GM12891 (cell line): ENCODE results near the gene TMEM219.

Experiments
- PAX5 ChIP-seq: IDR thresholded peaks from 2 replicates; pipeline ENCODE4 v1.6.1; 2011; ENCODE audit warnings: low read length, moderate library complexity, mild to moderate bottlenecking; ENCODE audit not compliant: insufficient read depth, severe bottlenecking
- POLR2A ChIP-seq: IDR thresholded peaks from 2 replicates; pipeline ENCODE4 v1.6.1; 2011; ENCODE audit warnings: low read depth, low read length, control low read depth
- POLR2AphosphoS5 ChIP-seq: IDR thresholded peaks from 2 replicates; pipeline ENCODE4 v1.6.1; 2011; ENCODE audit warnings: low read depth, low read length, control low read depth
- POU2F2 ChIP-seq: IDR thresholded peaks from 2 replicates; pipeline ENCODE4 v1.6.1; 2011; ENCODE audit warnings: low read depth, mild to moderate bottlenecking, control low read depth, low read length, moderate library complexity
- SPI1 ChIP-seq: IDR thresholded peaks from 2 replicates; pipeline ENCODE4 v1.6.1; 2011; ENCODE audit warnings: low read depth, low read length, control low read depth
- TAF1 ChIP-seq: IDR thresholded peaks from 2 replicates; pipeline ENCODE4 v1.6.1; 2011; ENCODE audit warnings: low read depth, low read length, control low read depth

DNA sequence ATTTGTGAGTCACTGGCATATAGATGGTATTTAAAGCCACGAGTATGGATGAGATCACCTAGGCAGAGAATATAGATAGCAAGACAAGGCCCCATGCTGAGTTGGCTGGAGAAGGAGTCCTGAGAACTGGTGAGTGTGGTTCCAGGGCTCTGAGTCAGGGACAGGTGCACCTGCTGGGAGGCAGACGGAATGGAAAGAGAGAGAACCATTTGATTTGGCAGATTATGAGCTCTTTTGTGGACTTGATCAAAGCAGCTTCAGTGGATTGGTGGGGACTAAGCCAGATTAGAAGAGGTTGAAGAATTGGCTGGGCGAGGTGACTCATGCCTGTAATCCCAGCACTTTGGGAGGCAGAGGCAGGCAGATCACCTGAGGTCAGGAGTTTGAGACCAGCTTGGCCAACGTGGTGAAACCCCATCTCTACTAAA lies 56.9 kb downstream of the TMEM219 start:
- TF ChIP-seq POLR2A (no peak), POLR2AphosphoS5 (no peak), TAF1 (no peak), SPI1 (no peak), POU2F2 (no peak), PAX5 (no peak)
